Suppressor macrophage treated with lipopolysaccharide for 4 hours (primary cell): ENCODE measurements around the gene ZNF205.
"Not testable (repeated sequence)": the region's sequence is repeated elsewhere in the genome, so short reads cannot be mapped to it uniquely, and the experiment has no call there.

Experiments
- DNase-seq: peaks from one replicate; pipeline ENCODE4 v3.0.0-alpha.2; 2020

The ZNF205 gene

DNA sequence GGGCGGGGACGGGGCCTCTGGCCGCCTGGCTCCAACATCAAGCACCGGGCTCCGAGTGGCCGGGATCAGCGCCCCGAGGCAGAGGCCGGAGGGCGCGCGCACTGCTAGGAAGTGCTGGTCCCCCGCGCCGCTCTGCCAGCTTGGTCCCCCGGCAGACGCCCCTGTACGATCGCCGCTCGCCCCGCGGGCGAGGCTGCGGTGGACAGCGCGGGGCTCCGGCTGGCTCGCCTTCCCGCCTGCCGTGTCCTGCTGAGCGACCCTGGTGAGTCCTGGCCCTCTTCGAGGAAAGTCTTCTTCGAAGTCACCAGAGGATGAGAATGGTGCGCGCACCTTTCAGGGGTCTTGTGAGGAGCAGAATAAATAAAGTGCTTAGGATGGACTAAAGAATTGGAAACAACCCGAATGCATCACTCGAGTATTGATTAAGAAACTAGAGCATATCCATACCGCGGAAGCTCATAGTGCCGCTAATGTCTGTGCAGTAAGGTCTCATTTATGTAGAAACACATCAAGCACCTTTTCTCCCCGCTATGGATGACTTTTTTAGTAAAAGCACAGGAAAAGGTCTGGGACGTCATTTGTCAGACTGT lies 22.8 kb downstream of the ZNF205 start:
- DNase-seq: no peak

DNA sequence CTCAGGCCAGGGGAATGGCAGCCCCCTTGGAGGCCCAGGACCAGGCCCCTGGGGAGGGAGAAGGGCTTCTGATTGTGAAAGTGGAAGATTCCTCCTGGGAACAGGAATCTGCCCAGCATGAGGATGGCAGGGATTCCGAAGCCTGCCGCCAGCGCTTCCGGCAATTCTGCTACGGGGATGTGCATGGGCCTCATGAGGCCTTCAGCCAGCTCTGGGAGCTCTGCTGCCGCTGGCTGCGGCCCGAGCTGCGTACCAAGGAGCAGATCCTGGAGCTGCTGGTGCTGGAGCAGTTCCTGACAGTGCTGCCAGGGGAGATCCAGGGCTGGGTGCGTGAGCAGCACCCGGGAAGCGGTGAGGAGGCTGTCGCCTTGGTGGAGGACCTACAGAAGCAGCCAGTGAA lies 24.9 kb downstream of the ZNF205 start:
- DNase-seq: no peak

DNA sequence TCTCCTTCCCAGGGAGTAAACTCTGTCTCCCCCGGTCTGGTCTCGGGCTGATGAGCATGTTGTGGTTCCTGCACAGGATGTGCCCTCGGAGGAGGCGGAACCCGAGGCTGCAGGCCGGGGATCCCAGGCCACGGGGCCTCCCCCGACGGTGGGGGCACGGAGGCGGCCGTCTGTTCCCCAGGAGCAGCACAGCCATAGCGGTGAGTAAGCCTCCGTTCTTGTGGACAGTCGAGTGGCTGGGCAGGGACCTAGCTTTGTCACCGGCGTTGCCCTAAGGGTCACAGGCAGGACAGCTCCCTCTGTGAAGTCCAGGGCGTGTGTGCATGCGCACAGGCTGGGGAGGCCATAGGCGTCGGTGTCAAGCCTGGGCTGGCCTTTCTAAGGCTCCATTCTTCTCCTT lies 26.0 kb downstream of the ZNF205 start:
- DNase-seq: no peak

DNA sequence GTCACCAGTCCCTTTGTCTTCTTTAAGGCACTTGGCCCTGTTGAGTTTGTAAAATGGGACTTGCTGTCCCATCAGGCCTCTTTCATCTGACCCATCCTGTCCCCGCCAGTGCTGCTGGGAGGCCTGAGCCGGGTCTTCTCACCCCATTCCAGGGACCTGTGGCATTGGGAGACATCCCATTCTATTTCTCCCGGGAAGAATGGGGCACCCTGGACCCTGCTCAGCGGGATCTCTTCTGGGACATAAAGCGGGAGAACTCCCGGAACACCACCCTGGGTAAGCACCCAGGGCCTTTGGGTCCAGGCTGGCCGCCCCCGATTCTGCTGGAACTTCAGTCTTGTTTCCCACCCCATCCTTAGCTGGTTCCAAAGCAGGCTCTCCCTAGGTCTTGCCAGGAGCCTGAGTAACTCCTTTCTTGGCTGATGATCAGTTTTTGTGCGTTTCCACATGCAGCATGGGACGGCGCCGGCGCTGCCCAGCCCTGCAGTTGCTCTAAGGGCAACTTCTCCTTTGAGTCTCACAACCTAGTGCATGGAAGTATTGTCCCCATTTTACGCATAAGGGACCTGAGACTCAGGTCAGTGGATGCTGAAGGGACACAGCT lies 26.5 kb downstream of the ZNF205 start:
- no peak for DNase-seq

DNA sequence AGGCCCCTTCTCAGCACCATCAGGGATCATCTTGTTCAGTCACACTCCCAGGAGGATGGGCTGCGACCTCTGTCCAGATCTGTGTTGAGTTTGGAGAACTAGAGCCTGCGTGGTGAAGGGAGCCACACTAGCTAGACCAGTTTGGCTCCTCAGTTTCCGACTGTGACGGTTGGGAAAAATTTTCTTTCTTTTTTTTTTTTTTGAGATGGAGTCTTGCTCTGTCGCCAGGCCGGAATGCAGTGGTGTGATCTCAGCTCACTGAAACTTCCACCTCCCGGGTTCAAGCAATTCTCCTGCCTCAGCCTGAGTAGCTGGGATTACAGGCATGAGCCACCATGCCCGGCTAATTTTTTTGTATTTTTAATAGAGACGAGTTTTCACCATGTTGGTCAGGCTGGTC lies 27.2 kb downstream of the ZNF205 start:
- not testable (repeated sequence) for DNase-seq

DNA sequence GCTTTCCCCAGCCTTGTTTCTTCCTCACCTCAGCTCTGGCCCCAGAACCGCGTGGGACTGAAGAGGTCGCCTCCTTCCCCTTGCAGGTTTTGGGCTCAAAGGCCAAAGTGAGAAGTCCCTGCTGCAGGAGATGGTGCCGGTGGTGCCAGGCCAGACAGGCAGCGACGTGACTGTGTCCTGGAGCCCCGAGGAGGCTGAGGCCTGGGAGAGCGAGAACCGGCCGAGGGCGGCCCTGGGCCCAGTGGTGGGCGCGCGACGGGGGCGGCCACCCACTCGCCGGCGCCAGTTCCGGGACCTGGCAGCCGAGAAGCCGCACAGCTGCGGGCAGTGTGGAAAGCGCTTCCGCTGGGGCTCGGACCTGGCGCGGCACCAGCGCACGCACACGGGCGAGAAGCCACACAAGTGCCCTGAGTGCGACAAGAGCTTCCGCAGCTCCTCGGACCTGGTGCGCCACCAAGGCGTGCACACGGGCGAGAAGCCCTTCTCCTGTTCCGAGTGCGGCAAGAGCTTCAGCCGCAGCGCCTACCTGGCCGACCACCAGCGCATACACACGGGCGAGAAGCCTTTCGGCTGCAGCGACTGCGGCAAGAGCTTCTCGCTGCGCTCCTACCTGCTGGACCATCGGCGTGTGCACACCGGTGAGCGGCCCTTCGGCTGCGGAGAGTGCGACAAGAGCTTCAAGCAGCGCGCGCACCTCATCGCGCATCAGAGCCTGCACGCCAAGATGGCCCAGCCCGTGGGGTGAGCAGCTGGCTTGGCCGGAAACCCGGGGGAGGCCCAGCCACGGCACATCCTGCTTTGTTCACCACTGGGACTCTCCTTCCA lies 28.4 kb downstream of the ZNF205 start:
- DNase-seq: no peak

DNA sequence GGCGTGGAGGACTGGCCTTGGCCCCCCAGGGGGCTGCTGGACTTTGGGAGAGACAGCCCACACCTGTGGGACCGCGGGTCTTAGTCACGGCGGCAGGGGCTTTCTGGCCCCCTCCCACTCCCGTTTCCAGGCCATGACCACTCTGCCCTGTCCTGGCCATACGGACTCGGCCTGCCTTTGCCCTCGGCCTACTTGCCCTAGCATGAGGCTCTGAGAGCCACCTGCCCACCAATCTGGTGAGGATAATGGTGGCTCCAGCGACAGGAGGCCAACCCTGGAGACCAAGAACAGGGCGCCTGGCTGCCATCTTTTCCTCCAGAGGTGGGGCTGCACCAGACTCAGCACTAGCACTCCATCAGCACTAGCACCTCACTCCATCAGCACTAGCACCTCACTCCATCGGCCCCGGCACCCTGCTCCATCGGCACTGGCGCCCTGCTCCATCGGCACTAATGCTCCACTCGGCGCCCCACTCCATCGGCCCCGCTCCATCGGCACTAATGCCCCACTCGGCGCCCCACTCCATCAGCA lies 29.5 kb downstream of the ZNF205 start:
- no peak for DNase-seq

DNA sequence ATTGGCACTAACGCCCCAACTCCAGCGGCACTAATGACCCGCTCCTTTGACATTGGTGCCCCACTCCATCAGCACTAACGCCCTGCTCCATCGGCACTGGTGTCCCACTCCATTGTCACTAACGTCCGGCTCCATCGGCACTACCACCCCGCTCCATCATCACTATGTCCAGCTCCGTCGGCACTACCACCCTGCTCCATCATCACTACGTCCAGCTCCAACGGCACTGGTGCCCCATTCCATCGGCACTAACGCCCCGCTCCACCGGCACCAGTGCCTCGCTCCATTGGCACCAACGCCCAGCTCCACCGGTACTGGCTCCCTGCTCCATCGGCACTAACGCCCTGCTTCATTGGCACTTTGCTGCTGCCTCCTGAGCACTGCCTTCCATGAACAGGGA lies 29.9 kb downstream of the ZNF205 start:
- DNase-seq: no peak

DNA sequence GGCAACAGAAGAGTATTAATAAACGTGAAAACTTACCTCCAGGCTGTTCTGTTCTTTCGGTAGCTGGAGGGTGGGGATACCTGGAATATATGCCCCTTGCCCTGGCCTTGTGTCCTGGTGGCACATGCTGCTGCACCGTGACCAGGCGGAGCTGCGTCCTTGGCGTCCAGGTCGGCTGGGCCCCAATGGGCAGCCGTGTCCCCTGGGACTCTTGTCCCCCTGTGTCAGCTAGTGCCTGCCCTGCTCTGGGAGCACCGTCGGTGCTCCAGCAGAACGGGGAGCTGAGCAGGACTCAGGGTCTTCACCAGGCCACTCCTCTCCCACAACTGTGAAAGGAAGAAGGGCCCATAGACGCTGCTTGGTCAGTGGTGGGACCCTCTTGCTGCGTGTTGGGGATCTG lies 30.4 kb downstream of the ZNF205 start:
- no peak for DNase-seq

DNA sequence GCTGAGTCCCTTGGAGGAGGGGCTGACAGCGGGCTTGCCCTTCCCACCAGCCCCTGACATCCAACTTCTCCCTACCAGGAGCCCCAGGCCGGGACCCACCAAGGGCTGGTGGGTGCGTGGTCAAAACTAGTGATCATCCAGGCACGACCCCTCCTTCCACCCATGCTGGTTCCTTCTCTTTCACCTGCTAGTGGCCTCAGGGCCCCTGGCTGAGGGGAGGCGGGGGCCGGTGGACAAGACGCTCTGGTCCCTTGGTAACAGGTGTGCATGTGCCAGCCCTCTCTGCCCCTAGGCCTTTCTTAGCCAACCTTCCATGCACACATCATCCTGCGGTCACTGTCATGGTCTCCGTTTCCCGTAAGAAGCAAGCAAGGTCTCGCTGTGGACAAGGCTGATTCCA lies 30.8 kb downstream of the ZNF205 start:
- DNase-seq: no peak

DNA sequence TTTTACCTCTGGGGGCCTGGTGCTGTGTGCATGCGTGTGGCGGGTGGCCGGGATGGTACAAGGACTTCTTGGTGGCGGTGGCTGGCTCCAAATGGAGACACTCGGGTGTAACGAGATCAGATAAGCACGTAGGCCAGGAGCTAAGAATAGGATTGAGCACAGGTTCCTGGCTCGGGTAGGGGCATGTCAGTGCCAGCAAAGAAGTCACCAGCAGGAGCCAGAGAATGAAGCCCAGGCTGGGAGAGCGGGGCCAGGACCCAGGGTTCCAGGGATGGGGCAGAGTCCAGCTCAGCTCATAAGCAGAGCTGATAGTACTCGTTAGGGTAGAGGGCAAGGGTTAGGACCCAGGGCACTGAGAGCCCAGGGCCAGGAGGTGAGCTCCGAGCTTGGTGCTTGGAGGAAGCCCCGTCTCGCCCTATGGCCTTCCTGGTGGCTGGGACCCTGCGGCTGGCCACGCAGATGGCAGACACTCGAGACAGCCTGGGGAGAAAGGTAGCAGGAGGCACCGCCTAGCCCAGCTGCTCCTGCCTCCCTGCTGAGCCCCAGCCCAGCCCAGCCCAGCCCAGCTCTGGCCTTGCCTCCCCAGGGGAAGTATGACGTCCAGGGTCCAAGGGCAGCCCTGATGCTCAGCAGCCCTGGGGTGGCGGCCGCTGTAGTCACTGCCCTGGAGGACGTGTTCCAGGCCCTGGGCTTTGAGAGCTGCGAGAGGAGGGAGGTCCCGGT lies 31.4 kb downstream of the ZNF205 start:
- DNase-seq: no peak

DNA sequence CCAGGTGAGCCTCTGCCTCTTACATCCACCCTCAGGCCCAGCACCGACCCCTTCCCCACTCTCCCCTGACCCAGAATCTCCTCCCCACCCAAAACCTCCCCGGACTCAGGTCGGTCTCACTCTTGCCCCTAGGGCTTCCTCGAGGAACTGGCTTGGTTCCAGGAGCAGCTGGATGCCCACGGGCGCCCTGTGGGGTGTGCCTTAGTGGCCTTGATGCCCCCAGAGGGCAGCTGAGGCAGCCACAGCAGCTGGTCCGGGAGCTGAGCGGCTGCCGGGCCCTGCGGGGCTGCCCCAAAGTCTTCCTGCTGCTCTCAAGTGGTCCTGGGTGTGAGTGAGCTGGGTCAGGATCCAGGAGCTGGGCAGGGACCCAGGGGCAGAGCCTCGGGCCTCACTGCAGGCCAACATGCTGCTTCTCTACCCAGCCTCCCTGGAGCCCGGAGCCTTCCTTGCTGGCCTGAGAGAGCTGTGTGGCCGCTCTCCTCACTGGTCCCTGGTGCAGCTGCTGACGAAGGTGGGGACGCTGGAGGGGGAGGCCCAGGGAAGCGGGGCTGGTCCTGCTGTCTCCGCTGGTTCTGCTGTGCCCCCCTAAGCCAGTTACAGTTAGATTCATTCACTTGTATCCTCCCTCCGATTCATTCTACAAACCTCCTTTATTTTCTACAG lies 32.1 kb downstream of the ZNF205 start:
- DNase-seq: no peak

DNA sequence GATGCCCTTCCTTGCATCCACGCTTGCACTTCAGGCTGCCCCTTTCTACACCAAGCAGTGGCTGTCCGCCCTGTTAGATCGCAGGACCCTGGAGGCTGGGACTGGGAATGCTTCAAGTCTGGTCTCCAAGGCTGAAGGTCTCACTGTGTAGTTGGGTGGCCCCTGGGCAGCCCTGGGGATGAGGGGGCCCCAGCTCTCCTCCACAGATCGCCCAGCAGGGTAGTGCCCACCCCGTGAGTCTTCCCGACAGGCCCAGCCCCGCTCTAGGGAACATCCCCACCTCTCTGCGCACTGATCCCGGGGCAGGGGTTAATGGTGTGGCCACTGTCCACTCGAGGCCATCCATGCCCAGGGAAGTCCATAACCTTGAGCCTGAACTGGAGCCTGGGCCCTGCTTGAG lies 32.8 kb downstream of the ZNF205 start:
- DNase-seq: no peak

DNA sequence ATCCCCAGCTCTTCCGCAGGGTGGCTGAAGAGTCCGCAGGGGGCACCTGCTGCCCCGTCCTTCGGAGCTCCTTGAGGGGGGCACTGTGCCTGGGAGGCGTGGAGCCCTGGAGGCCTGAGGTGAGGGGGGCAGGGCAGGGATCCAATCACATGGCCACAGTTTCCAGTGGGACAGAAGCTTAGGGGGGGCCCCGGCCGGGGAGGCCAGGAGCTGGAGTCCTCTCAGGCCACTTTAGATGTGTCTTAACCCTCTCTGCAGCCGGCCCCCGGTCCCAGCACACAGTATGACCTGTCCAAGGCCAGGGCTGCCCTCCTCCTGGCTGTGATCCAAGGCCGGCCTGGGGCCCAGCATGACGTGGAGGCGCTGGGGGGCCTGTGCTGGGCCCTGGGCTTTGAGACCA lies 33.3 kb downstream of the ZNF205 start:
- no peak for DNase-seq

DNA sequence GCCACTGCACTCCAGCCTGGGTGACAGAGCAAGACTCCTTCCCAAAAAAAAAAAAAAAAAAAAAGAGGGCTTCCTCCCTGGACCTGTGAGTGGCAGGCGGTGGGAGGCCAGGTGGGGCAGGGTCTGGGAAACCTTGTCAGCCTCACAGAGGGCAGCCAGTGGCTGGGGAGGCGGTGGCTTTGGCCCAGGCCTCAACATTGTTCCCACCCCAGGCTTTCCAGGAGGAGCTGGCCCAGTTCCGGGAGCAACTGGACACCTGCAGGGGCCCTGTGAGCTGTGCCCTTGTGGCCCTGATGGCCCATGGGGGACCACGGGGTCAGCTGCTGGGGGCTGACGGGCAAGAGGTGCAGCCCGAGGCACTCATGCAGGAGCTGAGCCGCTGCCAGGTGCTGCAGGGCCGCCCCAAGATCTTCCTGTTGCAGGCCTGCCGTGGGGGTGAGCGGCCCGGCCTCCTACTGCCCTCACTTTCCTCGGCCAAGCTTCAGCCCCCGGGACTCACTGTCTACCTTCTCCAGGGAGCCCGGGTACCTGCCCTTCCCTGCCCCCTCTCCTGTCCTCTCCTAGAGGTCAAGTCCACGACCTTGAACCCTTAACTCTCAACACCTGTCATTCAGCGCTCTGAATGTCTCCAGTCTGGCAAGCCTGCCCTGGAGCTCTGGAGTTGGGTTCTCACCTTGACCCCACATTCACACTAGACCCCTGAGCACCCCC lies 34.8 kb downstream of the ZNF205 start:
- DNase-seq: no peak

DNA sequence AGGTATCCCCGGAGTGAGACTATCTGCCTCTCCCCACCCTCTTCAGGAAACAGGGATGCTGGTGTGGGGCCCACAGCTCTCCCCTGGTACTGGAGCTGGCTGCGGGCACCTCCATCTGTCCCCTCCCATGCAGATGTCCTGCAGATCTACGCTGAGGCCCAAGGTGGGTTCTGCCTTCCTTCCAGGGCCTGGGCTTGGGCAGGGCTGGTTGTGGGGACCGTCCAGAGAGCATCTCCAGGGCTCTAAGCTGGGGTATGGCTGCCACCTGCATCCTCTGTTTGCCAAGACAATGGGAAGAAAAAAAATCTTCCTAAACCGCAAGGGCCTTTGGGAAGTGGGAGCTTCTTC lies 35.3 kb downstream of the ZNF205 start:
- DNase-seq: no peak

DNA sequence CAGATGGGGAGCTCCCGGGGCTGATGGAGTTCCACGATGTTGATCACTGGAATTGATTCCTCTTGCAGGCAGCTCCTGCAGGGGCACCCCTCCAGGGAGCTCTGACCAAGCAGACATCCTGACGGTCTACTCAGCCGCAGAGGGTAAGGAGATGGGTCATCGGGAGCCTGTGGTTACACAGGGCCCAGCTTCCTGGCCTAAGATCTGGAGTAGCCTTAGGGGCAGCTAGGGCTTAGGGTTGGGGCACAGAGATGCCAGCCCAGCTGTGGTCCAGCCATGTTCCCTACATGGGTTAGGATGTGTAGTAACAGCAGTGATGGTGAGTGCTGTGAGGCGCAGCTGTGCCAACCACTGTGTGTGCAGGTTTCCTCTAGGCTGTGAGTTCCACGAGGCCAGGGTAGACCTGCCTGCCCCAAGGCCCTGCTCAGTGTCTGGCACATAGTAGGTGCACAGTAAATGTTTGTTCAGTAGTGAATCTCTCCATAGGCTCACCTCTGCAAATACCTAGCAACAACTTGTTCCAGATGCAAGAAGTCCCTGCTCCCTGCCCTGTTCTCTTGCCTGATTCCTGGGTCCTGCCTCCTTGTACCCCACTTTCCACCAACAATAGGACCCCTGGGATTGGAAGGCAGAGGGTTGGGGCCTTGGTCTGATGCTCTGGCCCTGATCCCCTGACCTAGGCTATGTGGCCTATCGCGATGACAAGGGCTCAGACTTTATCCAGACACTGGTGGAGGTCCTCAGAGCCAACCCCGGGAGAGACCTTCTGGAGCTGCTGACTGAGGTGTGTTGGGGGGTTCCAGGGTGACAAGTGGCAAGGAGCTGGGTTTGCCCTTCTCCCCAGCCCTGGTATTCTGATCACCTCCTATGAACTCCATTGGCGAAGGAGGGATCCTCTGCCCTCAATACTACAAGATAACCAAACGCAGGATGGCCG lies 36.1 kb downstream of the ZNF205 start:
- DNase-seq: no peak

DNA sequence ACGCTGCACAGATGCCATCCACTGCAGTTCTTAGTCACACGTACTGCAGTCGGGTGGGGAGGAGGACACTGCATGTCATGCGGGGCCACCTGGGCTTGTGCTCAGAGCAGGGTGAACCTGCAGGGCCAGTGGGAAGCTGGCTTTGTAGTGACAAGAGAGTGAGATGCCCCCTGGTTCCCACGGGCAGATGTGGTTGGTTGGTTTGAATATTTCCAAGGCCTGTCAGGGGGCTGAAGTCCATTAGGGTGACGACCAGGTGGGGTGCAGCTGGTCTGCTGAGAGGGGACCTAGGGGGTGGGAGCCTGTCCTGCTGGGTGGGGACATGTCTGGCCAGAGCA lies 36.8 kb downstream of the ZNF205 start:
- no peak for DNase-seq

DNA sequence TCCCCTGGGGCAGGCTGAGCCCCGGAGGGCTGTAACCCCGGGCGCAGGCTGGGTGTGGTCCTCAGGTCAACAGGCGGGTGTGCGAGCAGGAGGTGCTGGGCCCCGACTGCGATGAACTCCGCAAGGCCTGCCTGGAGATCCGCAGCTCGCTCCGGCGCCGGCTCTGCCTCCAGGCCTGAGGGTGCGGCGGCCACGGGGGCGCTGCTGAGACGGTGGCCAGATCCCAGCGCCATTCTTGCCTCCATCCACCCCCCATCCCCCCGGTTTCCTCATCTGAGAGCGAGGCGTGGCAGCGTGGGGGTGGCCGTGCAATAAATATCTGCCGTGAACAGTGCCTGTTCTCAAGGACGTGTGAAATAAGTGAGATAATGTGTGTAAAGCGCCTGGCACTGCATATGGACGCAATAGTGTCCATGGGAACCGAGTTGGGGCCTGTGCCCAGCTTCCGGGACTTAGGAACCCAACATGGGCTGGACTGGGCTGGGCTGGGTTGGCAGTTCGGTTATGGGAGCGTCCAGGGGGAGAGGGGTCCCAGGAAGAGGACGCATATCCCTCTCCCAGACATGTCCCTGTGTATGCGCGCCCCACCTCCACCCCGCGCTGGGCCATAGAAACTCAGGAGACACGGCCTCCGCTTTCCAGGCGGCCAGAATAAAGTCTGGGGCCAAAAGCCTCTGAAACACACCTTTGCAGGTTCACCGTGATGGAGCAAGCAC lies 37.4 kb downstream of the ZNF205 start:
- peak; percentile 78 for DNase-seq

DNA sequence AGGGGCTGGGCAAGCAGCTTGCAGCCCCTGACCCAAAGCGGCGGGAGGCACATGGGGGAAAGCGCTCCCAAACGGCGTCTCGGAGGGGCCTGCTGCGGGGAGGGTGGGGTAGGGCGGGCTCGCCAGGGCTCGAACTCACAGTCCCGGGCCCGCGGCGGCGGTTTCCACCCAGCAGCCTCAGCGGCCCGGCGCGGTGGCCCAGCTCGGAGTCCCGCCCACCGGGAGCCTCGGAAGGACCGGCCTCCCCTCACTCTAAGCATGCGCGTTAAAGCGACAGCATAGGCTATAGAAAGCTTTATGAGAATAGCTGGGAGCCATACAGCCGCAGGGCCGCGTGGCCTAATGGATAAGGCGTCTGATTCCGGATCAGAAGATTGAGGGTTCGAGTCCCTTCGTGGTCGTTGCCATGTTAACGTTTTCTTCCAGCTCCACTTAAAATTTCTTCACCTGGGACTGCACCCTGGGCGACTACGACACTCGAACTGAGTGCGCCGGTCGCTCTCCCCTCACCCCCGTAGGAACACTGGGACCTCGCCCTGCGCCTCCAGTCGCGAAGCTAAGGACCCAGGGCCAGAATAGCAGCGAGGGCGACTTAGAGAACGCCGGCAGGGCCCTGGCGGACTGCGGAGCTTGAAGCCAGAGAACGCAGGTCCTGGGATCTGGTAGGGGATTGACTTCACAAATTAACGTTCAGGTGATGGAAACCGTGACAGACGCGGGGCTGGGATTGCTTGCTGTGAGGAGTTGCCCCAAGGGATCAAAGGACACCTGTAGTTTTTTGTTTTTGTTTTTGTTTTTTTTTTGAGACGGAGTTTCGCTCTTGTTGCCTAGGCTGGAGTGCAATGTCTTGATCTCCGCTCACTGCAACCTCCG lies 38.2 kb downstream of the ZNF205 start:
- DNase-seq: peak; percentile 99
